Lower lobe of right lung (tissue), 2 donors: Measurements from ENCODE around the gene RASAL2. TPM values are rescaled to one million over a fixed set of nuclear protein-coding genes. Genes with fewer than 3 reads are reported as not detected.

ENCODE experiments used
- ATAC-seq, 2 donors: fragments of 200-7000 bp; cut with Tn5 transposase; one replicate each; pipeline ENCODE4 v1.9.1; 2020 to 2022; ENCODE audit warnings: mild to moderate bottlenecking in 2 of 2, moderate library complexity in 2 of 2
- DNase-seq: peaks from one replicate; pipeline ENCODE4 v3.0.0-alpha.2; 2020
- H3K27ac ChIP-seq: fragments of 200-600 bp; one replicate; pipeline ENCODE4 v1.8.0; 2022
- H3K27me3 ChIP-seq: fragments of 200-600 bp; one replicate; pipeline ENCODE4 v1.8.0; 2022; ENCODE audit warnings: low read depth
- H3K36me3 ChIP-seq: fragments of 200-600 bp; one replicate; pipeline ENCODE4 v1.8.0; 2022; ENCODE audit warnings: mild to moderate bottlenecking
- H3K4me1 ChIP-seq: fragments of 200-600 bp; one replicate; pipeline ENCODE4 v1.8.0; 2022
- H3K4me3 ChIP-seq: fragments of 200-600 bp; one replicate; pipeline ENCODE4 v1.8.0; 2022; ENCODE audit warnings: mild to moderate bottlenecking
- H3K9me3 ChIP-seq: fragments of 200-600 bp; one replicate; pipeline ENCODE4 v1.8.0; 2022
- intact Hi-C: fragments of 100-400 bp; cut with DNase I; formaldehyde crosslinking; loops from one replicate; pipeline ENCODE4 v1.11.0; 2022
- total RNA-seq: library from RNA; stranded (reverse); fragmentation: NEBNext Ultra II Directional; extraction: Animal tissue kit (Norgen Biotek cat#: 25700); gene quantifications from one replicate; pipeline ENCODE4 v1.2.1, GENCODE V29; 2021
- TF ChIP-seq, protein P1 (sequence below): fragments of 200-600 bp; IDR thresholded peaks from one replicate; pipeline ENCODE4 v1.8.0; 2022; ENCODE audit warnings: antibody characterized with exemption, mild to moderate bottlenecking
- donor health status: DM: no; HTN: yes; CAD: no; lungs with severe emphysema.

Gene RASAL2
- total RNA-seq, 1 donor from 2014 or later, result 48.3 TPM

DNA sequence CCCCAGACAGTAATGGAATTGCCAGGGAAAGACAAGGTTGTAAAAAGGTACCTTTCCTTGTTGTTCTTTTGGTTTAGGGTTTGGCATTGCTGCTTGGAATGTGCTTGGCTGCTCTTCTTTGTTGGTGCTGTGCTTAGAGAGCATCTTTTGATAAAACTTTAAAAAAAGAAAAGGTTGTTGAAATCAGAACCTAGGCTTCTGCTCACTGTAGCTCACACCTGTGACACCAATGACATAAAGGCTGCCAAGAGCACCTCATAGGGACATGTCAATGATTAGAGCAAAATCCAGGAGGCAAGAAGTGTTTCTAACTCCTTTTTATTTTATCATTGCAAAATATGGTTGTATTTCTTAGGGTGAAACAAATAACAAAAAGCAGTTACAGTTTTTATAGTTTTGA is 373.9 kb downstream of the RASAL2 start:
- intact Hi-C loops, result no loop called here
- Histone ChIP-seq H3K4me1 (no peaks in the 10 kb centered on the region), H3K36me3 (peaks cover 65% of the 10 kb centered on the region), H3K4me3 (no peak overlapping the region), H3K9me3 (no peaks in the 10 kb centered on the region), H3K27me3 (no peaks in the 10 kb centered on the region), H3K27ac (no peak overlapping the region)
- TF ChIP-seq, protein P1, sequence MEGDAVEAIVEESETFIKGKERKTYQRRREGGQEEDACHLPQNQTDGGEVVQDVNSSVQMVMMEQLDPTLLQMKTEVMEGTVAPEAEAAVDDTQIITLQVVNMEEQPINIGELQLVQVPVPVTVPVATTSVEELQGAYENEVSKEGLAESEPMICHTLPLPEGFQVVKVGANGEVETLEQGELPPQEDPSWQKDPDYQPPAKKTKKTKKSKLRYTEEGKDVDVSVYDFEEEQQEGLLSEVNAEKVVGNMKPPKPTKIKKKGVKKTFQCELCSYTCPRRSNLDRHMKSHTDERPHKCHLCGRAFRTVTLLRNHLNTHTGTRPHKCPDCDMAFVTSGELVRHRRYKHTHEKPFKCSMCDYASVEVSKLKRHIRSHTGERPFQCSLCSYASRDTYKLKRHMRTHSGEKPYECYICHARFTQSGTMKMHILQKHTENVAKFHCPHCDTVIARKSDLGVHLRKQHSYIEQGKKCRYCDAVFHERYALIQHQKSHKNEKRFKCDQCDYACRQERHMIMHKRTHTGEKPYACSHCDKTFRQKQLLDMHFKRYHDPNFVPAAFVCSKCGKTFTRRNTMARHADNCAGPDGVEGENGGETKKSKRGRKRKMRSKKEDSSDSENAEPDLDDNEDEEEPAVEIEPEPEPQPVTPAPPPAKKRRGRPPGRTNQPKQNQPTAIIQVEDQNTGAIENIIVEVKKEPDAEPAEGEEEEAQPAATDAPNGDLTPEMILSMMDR, result no peak
- no peak for DNase-seq
- no peak for ATAC-seq

- intact Hi-C loops, result no loop called here
- TF ChIP-seq, protein P1, result no peak
- H3K36me3 ChIP-seq, result peaks cover 79% of the 10 kb centered on the region
- H3K4me1 ChIP-seq, result no peaks in the 10 kb centered on the region
- no peak overlapping the region for H3K27ac ChIP-seq
- DNase-seq, result no peak
- peak; percentile 82 to 87 for ATAC-seq
- H3K27me3 ChIP-seq, result no peaks in the 10 kb centered on the region
- no peaks in the 10 kb centered on the region for H3K9me3 ChIP-seq
- no peak overlapping the region for H3K4me3 ChIP-seq
Measured at GRCh38 chr1:178470411-178470960, 376.6 kb downstream of the RASAL2 start.

- DNase-seq (no peak), ATAC-seq (no peak)
- Histone ChIP-seq H3K9me3 (no peaks in the 10 kb centered on the region), H3K4me1 (no peaks in the 10 kb centered on the region), H3K27ac (no peak overlapping the region), H3K27me3 (no peaks in the 10 kb centered on the region), H3K4me3 (no peak overlapping the region), H3K36me3 (peaks cover 59% of the 10 kb centered on the region)
- TF ChIP-seq, protein P1, result no peak
- intact Hi-C loops, result no loop called here
Measured at GRCh38 chr1:178472531-178472930, 378.6 kb downstream of the RASAL2 start.

DNA sequence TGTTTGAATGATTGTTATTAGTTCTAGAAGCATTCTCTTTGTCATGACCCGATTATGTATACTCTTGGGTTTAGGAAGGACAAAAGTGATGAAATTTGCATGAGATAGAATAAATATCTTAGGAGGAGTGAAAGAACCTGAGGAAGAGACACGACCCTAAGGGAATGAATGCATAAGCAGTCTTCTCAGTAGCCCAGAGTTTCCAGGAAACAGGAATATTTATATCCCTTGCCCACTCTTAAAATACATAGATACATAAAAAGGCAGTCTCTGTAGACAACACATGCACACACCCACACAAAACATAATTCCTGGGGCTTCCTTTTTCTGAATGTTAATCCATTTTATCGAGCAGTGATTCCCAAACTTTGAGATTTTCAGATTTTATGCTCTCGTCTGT is 383.5 kb downstream of the RASAL2 start:
- Histone ChIP-seq H3K36me3 (peaks cover 36% of the 10 kb centered on the region), H3K4me1 (no peaks in the 10 kb centered on the region), H3K27ac (no peak overlapping the region), H3K9me3 (no peaks in the 10 kb centered on the region), H3K27me3 (no peaks in the 10 kb centered on the region), H3K4me3 (no peak overlapping the region)
- TF ChIP-seq, protein P1, result no peak
- intact Hi-C loops, result no loop called here
- ATAC-seq (no peak), DNase-seq (no peak)

- peaks cover 31% of the 10 kb centered on the region for H3K36me3 ChIP-seq
- no peaks in the 10 kb centered on the region for H3K4me1 ChIP-seq
- ATAC-seq, result no peak
- TF ChIP-seq, protein P1, result no peak
- intact Hi-C loops, result no loop called here
- no peaks in the 10 kb centered on the region for H3K27me3 ChIP-seq
- H3K4me3 ChIP-seq, result no peak overlapping the region
- DNase-seq, result no peak
- no peaks in the 10 kb centered on the region for H3K9me3 ChIP-seq
- H3K27ac ChIP-seq, result no peak overlapping the region
Measured at GRCh38 chr1:178477841-178478240, 383.9 kb downstream of the RASAL2 start.
